ENCODE measurements around the gene PRPSAP1.
"Not testable (repeated sequence)": the region's sequence is repeated elsewhere in the genome, so short reads cannot be mapped to it uniquely, and the experiment has no call there.

PRPSAP1 gene

DNA sequence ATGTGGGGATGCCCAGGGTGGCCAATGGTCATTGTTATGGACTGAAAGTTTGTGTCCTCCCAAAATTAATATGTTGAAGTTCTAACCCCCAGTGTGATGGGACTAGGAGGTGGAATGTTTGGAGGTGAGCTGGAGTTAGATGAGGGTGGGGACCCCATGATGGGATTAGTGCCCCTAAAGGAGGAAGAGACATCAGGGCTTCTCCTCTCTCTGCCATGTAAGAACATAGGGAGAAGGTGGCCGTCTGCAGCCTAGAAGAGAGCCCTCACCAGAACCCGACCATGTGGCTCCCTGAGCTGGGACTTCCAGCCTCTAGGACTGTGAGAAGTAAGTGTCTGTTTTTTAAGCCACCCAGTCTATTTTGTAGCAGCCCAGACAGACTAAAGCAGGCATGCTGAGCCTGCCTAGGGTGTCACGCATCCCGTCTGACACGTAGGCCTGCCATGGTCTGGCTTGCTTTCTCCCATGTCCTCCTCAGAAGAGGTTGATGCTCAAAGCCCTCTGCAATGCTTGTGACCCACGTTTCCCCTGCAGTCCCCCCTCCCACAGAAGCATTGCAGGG lies 4.0 kb upstream of the PRPSAP1 start:
- no peak for DNase-seq

DNA sequence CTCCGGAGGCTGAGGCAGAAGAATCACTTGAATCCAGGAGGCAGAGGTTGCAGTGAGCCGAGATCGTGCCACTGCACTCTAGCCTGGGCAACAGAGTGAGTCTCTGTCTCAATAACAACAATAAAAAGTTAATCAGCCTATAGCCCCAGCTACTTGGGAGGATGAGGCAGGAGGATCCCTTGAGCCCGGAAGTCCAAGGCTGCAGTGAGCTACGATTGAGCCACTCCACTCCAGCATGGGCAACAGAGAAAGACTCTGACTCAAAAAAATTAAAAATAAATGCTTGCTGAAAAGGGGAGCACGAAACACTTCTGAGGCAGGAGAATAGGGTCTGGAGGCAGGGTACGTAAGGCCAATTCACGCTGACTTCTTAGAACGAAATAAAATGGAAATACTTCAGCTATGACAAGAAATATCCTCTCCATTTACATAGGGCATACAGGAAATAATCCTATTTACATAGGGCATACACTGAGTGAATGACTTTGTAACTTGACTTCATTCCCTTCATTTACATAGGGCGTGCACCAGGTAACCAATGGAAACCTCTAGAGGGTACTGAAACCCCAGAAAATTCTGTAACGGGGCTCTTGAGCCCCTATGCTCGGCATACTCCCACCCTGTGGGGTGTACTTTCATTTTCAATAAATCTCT lies 3.2 kb upstream of the PRPSAP1 start:
- no peak for DNase-seq

DNA sequence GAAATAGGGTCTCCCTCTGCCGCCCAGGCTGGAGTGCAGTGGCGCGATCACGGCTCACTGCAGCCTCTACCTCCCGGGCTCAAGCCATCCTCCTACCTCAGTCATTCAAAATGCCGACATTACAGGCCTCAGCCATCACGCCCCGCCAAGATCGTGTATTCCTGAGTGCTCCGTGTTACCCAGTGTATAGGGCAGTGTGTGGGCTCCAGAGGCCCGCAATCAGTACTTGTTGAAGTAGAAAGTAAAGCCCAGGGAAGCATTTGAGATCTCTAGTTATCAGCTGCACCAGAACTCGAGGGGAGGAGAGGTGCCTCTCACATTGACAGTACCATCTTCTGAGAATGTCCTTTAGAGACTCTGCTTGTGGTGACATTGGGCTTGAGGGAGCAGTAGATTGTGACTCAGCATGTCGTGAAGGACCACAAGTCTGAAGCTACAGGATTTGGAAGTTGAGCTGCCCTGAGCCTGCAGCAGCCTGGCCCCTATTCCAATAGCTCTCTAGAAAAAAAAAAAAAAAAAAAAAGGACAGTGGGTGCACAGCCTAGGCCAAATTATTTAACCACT lies 1.1 kb upstream of the PRPSAP1 start:
- DNase-seq: peak in 1 of 2 donors; percentile 8

DNA sequence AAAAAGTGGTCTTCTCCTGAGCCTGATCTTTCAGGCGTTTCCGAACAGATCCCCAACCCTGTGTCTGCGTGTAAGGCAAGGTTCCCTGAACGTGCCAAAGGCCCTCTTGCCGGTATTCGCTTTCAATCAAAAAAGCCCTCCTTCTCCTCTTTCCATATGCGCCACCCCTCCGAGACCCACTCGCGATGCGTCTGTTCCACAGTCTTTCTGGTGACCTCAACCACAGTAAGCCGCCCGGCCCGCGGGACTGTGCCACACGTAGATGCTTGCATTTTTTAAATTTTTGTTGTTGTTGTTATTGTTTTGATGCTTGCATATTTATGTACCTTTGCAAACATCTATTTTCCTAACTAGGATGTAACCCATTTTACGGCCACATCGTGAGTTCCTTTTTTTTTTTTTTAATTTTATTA lies 607 bp upstream of the PRPSAP1 start:
- no peak for DNase-seq

DNA sequence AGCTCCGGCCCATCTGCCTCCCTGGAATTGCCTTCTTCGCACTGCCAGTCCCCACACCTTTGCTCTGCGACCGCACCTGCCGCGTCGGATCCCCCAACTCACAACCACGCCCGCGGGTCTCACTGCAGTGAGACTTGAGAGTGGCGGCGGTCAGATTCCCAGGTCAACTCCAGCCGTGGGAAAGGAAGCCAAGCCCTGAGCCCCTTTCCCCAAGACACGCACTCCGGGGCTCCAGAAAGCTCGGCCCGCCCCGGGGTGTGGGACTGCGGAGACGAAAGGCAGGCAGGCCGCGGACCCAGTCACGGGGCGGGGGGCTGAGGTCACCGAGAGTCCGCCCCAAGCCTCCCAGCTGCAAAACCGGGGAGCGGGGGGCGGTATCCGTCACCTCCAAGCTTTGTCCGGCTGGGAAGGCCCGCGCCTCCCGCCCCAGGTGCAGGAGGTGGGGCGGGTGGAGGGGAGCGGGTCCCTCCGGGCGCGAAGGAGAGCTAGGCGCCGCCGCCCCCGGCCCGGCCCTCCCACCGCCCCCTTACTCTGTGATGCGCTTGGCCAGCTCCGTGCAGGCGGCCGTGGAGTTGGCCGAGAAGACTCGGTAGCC lies 615 bp downstream of the PRPSAP1 start:
- no peak for DNase-seq

DNA sequence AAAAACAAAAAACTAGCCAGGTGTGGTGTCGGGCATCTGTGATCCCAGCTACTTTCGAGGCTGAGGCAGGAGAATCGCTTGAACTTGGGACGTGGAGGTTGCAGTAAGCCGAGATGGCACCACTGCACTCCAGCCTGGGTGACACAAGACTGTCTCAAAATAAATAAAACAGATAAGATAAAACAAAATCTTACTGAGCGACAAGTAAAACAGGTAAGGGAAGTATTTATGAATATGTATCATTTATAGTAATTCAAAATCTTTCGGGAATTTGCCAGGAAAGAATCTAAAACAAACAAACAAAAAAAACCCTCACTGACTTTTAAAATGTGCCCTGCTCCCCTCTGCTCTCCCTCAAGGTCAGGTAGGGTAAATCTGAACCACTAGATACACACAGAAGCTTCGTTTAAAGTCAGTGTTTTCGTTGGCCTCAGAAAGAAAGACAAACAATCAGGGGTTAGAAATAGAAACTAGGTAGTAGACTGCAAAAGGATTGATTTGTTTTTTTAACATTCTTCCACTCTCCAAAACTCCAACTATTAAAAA lies 2.1 kb downstream of the PRPSAP1 start:
- no peak for DNase-seq

DNA sequence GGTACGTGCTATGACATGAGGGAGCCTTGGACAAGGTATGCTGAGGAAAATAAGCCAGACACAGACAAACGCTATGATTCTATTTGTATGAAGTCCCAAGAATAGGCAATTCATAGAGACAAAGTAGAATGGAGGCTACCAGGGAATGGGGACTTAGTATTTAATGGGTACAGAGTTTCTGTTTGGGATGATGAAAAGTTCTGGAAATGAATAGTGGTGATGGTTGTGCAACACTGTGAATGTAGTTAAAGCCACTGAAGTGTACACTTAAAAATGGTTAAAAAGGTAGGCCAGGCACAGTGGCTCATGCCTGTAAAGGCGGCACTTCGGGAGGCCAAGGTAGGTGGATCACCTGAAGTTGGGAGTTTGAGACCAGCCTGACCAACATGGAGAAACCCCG lies 3.3 kb downstream of the PRPSAP1 start:
- no peak for DNase-seq

DNA sequence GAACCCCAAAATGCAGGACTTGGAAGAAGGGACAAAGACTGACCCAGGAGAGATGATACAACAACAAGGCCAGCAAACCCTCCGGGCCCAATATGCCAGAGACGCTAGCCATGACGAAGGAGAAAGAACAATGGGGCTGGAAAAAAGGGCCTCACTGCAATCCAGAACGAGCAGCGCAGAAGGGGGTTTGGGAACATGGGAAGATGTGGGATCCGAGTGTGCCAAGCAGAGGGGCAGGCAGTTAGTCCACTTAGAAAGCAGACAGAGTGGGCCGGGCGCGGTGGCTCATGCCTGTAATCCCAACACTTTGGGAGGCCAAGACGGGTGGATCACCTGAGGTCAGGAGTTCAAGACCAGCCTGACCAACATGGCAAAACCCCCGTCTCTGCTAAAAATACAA lies 6.8 kb downstream of the PRPSAP1 start:
- not testable (repeated sequence) for DNase-seq

DNA sequence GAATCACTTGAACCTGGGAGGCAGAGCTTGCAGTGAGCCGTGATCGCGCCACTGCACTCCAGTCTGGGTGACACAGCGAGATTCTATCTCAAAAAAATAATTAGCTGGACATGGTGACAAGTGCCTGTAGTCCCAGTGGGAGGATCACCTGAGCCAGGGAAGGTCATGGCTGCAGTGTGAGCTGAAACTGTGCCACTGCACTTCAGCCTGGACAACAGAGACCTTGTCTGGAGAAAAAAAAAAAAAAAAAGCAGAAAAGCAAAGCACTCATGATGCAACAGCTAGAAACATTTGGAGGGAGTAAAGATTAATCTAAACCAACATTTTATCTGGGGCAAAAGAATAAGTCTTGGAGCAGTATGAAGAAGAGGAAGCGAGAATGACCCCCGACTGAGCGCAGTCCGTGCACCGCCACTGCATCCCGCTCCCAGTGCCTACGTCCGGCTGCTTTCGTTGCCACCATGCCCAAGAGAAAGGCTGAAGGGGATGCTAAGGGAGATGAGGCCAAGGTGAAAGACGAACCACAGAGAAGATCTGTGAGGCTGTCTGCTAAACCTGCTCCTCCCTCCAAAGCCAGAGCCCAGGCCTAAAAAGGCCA lies 8.2 kb downstream of the PRPSAP1 start:
- no peak for DNase-seq

DNA sequence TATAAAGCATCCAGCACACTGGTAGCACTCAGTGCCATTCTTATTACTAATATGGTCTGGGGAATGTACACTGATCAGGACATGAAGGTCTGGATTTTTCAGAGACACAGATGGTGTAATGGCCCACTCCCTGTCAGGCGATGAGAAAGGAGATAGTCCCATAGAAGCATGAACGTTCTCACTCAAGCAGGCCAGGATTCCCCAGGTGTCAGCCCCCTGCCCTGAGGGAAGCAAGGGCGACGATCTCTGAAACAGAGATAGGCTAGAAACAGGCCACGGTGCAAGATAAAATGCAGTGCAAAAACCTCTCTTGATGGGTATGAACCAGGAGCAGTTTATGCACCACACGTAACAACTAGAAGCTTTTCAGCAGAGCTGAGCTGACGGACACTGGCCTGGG lies 10.6 kb downstream of the PRPSAP1 start:
- no peak for DNase-seq

DNA sequence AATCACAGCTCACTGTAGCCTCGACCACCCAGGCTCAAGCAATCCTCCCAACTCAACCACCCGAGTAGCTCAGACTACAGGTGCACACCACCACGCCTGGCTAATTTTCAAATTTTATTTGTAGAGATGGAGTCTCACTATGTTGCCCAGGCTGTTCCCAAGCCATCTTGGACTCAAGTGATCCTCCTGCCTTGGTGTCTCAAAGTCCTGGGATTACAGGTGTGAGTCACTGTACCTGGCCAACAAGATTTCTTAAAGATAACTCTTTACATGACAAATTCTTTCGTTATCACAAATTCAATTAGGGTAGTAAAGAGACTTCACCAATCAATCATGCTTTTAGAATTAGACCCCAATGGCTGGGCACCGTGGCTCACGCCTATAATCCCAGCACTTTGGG lies 12.4 kb downstream of the PRPSAP1 start:
- no peak for DNase-seq

DNA sequence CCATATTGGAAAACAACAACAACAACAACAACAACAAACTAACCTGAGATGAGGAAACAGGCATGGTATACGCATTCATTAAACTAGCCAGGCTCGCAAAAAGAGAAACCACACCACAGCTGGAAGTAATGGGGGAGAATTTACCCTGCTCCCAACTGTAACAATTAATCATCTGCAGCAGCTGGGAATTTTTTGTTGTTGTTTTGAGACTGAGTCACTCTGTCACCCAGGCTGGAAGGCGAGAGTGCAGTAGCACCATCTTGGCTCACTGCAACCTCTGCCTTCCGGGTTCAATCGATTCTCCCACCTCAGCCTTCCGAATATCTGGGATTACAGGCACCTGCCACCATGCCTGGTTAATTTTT lies 16.3 kb downstream of the PRPSAP1 start:
- DNase-seq: no peak

DNA sequence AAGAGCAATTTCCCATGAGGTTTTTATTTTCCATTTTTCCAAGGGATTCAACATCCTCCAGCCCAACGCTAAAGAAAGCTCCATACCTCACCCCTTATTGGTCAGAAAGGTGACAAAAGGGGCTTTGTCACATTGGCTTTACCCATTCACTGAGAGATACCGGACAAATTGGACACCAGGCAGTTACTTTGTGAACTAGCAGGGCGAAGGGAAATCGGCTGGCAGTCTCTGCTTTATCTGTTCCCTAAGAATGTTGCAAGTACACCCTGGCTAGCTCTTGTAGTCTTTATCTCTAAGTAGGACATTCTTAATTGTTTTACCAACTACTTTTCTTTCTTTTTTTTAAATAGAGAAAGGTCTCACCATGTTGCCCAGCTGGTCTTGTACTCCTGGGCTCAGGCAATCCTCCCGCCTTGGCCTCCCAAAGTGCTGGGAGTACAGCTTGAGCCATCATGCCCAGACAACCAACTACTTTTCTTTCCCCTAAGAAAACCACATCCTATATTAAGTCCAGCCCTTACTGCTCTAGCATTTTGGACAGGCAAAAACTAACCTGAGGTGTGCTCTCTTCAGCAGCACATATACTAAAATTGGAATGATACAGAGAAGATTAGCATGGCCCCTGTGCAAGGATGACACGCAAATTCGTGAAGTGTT lies 16.8 kb downstream of the PRPSAP1 start:
- no peak for DNase-seq

DNA sequence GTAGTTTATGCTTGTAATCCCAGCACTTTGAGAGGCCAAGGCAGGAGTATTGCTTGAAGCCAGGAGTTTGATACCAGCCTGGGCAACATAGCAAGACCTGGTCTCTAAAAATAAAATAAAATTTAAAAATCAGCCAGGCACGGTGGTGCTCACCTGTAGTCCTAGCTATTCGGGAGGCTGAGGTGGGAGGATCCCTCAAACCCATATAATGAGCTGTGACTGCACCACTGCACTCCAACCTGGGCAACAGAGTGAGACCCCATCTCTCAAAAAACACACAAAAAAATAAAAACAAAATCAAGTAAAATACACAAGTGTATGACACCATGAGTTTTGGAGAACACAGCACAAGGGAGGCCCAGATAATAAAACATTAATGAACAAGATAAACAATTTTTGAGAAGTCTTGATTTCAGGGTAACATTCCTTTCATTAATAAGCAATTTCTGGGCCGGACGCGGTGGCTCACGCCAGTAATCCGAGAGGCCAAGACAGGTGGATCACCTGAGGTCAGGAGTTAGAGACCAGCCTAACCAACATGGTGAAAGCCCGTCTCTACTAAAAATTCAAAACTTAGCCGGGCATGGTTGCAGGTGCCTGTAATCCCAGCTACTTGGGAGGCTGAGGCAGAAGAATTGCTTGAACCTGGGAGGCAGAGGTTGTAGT lies 17.9 kb downstream of the PRPSAP1 start:
- DNase-seq: no peak

DNA sequence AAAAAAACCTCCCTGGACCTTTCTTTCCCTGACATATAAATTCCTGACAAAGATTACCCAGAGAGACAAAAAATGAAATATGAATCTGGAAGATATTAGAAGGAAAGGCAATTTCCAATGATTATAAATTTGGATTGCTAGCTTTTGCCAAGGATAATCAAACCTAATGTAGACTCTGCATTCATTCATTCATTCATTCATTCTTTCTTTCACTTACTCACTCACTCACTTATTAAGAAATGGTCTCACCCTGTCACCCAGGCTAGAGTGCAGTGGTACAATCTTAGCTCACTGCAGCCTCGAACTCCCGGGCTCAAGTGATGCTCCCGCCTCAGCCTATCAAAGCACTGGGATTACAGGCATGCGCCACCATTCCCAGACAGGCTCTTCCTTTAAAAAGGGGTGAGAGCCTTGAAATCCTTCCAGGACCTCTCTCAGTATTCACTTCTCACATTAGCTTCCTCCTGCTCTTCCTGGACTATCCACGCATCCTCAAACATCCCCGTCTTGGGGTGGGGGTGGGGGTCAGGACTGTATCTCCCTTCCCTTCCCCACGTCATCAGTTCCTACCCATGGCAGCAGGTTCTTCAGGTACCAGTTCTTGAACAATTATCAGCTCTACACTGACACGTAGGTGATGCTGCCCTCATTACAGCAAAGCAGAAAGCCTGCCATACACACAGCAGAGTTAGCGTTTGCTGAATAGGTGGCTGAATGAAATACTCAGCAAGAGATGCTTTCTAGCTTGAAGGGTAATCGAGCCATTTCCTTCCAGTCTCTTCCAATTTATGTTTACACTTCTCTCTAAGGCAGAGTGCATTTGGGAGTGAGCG lies 19.8 kb downstream of the PRPSAP1 start:
- no peak for DNase-seq

DNA sequence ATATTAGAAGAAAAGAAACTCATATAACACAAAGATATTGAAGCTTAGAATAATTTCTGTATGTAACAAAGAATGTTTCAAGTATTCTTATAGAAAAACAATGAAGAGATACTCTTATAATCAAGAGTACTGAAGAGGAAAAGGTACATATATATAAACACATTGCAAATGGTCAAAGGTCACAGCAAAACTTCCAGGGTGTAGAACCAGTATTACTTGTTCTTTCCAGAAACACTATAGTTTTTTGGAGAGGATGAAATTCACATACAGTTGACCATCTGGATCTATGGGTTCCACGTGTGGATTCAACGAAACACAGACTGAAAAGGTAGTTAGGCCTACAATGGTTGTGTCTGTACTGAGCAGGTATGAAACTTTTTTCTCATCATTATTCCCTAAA lies 22.6 kb downstream of the PRPSAP1 start:
- no peak for DNase-seq

DNA sequence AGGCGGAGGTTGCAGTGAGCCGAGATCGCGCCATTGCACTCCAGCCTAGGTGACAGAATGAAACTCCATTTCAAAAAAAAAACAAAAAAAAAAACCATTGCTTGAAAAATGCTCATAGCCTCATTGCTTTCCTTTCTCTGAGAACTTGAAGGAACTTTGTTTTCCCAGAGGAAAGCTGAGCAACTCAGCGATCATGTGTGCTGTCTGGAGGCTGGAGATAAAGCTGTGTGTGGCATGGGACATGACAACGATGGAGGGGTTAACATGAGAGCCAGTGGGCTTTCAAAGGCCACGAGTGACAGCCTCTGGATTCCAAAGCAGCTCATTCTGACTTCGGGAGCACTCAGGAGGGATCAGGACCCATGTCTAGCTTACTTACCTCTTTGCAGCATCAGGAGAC lies 24.1 kb downstream of the PRPSAP1 start:
- no peak for DNase-seq

DNA sequence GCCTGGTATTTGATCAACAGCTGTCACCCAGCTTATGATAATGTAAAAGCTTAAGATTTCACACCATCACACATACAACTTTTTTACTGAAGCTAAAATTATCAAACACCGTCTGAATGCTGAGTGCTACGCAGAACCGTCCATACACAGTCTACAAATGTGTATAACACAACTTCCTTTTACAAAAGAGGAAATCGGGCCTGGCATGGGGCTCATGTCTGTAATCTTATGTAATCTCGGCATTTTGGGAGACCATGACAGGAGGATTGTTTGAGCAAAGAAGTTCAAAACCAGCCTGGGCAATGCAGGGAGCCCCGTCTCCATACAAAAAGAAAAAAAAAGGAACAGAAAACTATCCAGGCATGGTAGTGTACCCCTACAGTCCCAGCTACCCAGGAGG lies 26.0 kb downstream of the PRPSAP1 start:
- peak in 1 of 2 donors; percentile 8 for DNase-seq

DNA sequence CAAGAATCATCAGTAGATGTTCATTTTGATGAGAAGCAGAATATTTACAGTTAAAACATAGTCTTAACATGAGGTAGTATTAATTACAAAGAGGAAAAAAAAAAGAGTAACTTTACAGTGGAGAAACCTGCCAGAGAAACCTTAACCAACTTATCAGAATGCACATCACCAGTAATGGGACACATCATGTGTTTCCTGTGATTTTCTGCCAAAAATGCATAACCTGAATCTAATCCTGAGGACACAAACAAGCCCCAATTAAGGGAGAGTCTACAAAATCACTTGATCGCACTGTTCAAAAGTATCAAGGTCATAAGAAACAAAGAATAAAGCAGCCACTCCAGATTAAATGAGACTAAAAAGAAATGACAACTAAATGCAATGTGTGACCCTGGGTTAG lies 27.4 kb downstream of the PRPSAP1 start:
- no peak for DNase-seq

DNA sequence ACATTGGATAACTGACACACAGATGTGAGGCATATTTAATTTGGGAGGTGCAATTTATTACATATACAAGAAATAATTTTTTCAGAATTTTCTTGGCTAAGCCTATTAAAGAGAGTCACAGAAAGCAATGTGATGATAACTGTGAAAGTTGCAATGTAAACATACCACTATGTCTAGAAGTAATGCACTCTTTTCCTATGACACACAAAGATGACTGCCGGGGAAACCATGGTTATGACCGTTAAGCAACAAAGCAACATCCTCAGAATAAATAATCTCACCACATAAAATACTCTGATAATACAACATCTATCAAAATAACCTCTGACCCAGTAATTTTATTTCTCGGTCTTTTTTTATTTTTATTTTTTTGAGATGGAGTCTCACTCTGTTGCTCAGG lies 35.1 kb downstream of the PRPSAP1 start:
- DNase-seq: no peak

DNA sequence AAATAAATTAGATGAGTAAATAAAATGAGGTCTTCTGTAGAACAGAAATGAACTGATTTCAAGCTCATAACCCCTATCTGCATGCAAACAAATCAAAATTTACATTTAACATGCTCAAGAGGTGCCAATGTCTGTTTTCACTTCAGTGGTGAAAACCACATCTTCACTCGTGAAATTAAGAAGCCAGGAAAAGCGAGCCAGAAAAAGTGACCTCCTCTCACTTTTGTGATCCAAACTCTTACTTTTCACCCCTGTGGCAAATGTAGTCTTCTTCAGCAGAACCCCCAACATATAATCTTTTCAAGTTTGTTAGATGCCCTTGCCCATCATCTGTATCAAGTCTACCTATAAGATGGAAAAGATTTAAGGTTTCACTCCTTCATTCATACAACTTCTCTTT lies 36.2 kb downstream of the PRPSAP1 start:
- no peak for DNase-seq
